ENCODE data around the gene AFG1L. TPM values are rescaled to one million over a fixed set of nuclear protein-coding genes. Genes with fewer than 3 reads are reported as not detected.

Gene AFG1L
- total and polyA plus RNA-seq, 10 donors, result 1.8 to 13.0 (median 4.4) TPM

- Histone ChIP-seq H3K36me3 (peaks cover 0 to 22% (median 0%) of the 10 kb centered on the region in 6 donors), H3K9me3 (no peaks in the 10 kb centered on the region), H3K4me3 (no peak overlapping the region), H3K4me1 (peaks cover 0 to 8% (median 0%) of the 10 kb centered on the region in 6 donors), H3K27ac (no peak overlapping the region), H3K27me3 (replicated peaks in 1 of 7) (no peaks in the 10 kb centered on the region)
- DNase-seq, result no peak
- no peak for TF ChIP-seq POLR2AphosphoS5 (IDR thresholded peaks at IDR 0.05)
- TF ChIP-seq, protein P1, sequence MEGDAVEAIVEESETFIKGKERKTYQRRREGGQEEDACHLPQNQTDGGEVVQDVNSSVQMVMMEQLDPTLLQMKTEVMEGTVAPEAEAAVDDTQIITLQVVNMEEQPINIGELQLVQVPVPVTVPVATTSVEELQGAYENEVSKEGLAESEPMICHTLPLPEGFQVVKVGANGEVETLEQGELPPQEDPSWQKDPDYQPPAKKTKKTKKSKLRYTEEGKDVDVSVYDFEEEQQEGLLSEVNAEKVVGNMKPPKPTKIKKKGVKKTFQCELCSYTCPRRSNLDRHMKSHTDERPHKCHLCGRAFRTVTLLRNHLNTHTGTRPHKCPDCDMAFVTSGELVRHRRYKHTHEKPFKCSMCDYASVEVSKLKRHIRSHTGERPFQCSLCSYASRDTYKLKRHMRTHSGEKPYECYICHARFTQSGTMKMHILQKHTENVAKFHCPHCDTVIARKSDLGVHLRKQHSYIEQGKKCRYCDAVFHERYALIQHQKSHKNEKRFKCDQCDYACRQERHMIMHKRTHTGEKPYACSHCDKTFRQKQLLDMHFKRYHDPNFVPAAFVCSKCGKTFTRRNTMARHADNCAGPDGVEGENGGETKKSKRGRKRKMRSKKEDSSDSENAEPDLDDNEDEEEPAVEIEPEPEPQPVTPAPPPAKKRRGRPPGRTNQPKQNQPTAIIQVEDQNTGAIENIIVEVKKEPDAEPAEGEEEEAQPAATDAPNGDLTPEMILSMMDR (IDR thresholded peaks at IDR 0.05 in 8 of 11, conservative IDR thresholded peaks at IDR 0.05 in 3 of 11), result no peak
- TF ChIP-seq POLR2A (IDR thresholded peaks at IDR 0.05), result no peak
- 45 to 71% (median 62%) methylated on average over 5 of the region's 5 CpGs for WGBS, 5 donors
- intact Hi-C loops (cut with DNase I; ENCODE audit: low total_unique reads), result no loop called here
These were observed 66.6 kb downstream of the AFG1L start for GRCh38 chr6:108361312-108361932.

DNA sequence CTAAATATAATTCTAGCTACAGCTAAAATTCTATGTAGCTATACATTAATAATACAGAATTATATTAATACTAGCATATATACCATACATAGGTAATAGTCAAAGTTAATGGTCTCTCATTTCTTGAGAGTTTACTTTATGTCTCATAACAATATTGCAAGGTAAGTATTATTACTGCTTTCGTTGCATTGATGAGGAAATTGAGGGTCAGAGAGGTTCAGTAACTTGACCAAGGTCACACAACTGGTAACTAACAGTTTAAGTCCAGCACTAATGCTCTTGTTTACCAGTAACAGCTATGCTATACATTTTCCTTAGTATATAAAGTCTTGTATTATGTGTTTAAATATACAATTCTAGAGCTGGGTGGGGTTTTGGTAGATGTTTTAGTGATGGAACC is 67.6 kb downstream of the AFG1L start:
- WGBS, 5 donors, result 71 to 85% (median 76%) methylated on average over 1 of the region's 1 CpG
- TF ChIP-seq POLR2AphosphoS5 (IDR thresholded peaks at IDR 0.05), result no peak
- TF ChIP-seq POLR2A (IDR thresholded peaks at IDR 0.05), result no peak
- TF ChIP-seq, protein P1 (IDR thresholded peaks at IDR 0.05 in 8 of 11, conservative IDR thresholded peaks at IDR 0.05 in 3 of 11), result no peak
- H3K27me3 ChIP-seq (replicated peaks in 1 of 7), result no peaks in the 10 kb centered on the region
- no peaks in the 10 kb centered on the region for H3K9me3 ChIP-seq
- no peak overlapping the region for H3K4me3 ChIP-seq
- H3K27ac ChIP-seq, result no peak overlapping the region
- peaks cover 0 to 14% (median 0%) of the 10 kb centered on the region in 6 donors for H3K36me3 ChIP-seq
- DNase-seq, result no peak
- peaks cover 0 to 8% (median 0%) of the 10 kb centered on the region in 6 donors for H3K4me1 ChIP-seq
- intact Hi-C loops (cut with DNase I; ENCODE audit: low total_unique reads), result no loop called here

DNA sequence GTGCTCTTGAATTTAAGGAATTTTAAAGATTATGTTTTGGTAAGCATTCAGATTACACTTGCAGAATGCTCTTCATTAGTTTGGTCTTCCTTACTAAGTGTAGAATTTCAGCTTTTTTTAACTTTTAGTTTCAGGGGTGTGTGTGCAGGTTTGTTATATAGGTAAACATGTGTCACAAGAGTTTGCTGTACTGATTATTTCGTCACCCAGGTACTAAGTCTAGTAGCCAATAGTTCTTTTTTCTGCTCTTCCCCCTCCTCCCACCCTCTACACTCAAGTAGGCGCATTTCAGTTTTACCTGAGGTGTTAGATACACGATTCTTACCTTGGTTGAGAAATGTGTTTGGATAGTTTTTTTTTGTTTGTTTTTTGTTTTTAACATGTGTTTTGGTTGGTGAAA is 68.3 kb downstream of the AFG1L start:
- TF ChIP-seq, protein P1 (IDR thresholded peaks at IDR 0.05 in 8 of 11, conservative IDR thresholded peaks at IDR 0.05 in 3 of 11), result no peak
- TF ChIP-seq POLR2A (IDR thresholded peaks at IDR 0.05) (no peak), POLR2AphosphoS5 (IDR thresholded peaks at IDR 0.05) (no peak)
- Histone ChIP-seq H3K27ac (no peak overlapping the region), H3K4me1 (peaks cover 0 to 8% (median 0%) of the 10 kb centered on the region in 6 donors), H3K36me3 (peaks cover 0 to 7% (median 0%) of the 10 kb centered on the region in 6 donors), H3K4me3 (no peak overlapping the region), H3K9me3 (no peaks in the 10 kb centered on the region), H3K27me3 (replicated peaks in 1 of 7) (no peaks in the 10 kb centered on the region)
- 75 to 90% (median 86%) methylated on average over 3 of the region's 3 CpGs for WGBS, 5 donors
- intact Hi-C loops (cut with DNase I; ENCODE audit: low total_unique reads), result no loop called here
- DNase-seq, result no peak

- intact Hi-C loops (cut with DNase I; ENCODE audit: low total_unique reads), result no loop called here
These were observed 69.0 kb downstream of the AFG1L start for GRCh38 chr6:108363889-108364313.

More at GRCh38 chr6:108363889-108364313, 69.0 kb downstream of the AFG1L start:
- H3K9me3 ChIP-seq, result no peaks in the 10 kb centered on the region
- TF ChIP-seq POLR2A (IDR thresholded peaks at IDR 0.05) (no peak), POLR2AphosphoS5 (IDR thresholded peaks at IDR 0.05) (no peak)
- TF ChIP-seq, protein P1 (IDR thresholded peaks at IDR 0.05 in 8 of 11, conservative IDR thresholded peaks at IDR 0.05 in 3 of 11), result no peak
- no peaks in the 10 kb centered on the region for H3K27me3 ChIP-seq (replicated peaks in 1 of 7)
- 62 to 85% (median 81%) methylated on average over 6 of the region's 6 CpGs for WGBS, 5 donors
- peaks cover 0 to 8% (median 0%) of the 10 kb centered on the region in 6 donors for H3K4me1 ChIP-seq
- no peak for DNase-seq
- H3K36me3 ChIP-seq, result no peaks in the 10 kb centered on the region
- H3K27ac ChIP-seq, result no peak overlapping the region
- H3K4me3 ChIP-seq, result no peak overlapping the region

Measured in spleen (tissue), 11 donors.